ENCODE data around the gene USF2.
"Not testable (repeated sequence)": the region's sequence is repeated elsewhere in the genome, so short reads cannot be mapped to it uniquely, and the experiment has no call there.

The USF2 gene, protein sequence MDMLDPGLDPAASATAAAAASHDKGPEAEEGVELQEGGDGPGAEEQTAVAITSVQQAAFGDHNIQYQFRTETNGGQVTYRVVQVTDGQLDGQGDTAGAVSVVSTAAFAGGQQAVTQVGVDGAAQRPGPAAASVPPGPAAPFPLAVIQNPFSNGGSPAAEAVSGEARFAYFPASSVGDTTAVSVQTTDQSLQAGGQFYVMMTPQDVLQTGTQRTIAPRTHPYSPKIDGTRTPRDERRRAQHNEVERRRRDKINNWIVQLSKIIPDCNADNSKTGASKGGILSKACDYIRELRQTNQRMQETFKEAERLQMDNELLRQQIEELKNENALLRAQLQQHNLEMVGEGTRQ

DNA sequence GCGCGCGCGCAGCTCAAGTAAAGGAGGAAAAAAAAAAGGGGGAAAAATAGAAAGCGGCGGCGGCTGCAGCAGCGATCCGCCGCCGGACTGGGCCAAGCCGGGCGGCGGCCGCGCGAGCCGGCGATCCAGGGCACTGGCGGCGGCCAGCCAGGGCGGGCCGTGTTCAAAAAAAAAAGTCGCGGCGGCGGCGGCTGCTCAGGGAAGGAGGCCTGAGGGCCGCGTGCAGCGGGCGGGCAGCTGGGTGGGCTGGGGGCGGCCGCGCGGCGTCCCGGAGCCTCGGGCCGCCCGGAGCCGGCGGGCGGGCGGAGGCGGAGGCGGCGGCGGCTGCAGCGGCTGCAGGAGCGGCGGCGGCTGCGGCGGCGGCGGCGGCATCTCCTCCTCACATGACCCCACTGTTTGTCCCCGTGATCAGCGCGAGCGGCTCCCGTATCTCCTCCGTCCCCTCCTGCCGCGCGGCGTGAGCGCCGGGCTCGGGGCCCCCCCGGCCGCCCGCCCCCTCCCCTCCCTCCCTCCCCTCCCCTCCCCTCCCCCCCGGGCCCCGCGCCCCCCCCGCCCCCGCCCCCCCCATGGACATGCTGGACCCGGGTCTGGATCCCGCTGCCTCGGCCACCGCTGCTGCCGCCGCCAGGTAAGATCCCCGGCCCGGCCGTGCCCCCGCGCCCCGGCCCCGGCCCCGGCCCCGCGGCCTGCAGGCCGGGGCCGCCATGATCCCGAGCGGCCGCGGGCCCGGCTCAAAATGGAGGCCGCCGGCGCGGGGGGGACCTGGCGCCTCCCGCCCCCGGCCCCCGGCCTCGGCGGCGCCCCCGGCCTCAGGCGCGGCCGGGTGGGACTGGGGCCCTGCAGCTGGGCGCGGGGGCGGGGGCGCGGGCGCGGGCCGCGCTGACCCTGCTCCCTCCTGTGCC is at the start of gene USF2:
Gene USF2 (plus strand): TSS at position 427 of the 902 bp plus-strand sequence. CDS start 140 bp downstream, at position 567.
- peak; percentile 80 for DNase-seq (ENCODE audit: low spot score)

DNA sequence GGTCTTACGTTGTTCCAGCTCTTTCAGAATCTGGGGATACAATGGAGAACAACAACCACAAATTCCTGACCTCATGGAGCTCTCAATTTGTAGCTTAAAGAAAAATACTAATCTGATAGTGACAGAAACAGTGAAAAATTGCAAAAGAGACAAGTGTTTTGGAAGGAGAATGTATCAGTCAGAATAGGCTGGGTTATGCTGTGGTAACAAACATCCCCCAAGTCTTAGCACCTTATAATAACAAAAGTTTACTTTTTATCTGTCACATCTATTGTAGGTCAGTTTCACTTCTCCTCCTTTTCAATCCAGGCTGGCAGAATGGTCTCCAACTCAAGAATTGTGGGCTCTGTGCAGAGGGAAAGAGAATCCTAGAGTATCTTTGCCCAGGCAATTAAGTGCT is 49.8 kb upstream of the USF2 start:
- no peak for DNase-seq (ENCODE audit: low spot score)

DNA sequence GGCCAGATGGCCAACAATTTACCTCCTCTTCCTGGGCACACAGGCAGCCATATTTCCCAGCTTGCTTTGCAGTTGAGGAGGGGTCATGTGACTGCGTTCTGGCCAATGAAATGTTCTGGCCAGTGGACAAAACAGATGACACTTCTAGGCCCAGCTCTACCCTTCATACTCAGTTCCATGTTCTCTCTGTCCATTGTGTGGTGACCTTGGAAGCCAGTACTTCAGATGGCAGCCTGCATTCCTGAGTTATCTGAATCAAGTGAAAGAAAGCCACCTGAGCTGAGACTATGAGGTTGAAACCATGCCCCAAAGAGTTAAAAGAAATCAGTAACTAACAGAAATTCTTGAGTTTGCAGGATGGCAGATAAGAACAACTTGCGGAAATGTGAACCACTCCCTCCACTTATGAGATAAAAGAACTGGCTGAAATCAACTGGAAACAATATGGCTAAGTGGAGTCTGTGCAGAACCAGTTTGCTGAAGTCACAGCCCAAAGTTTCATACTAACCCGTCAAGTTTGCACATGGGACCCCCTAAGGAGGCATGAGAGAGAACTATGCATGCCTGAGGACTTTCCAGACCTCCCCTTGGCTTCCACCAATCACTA is 48.3 kb upstream of the USF2 start:
- no peak for DNase-seq (ENCODE audit: low spot score)

DNA sequence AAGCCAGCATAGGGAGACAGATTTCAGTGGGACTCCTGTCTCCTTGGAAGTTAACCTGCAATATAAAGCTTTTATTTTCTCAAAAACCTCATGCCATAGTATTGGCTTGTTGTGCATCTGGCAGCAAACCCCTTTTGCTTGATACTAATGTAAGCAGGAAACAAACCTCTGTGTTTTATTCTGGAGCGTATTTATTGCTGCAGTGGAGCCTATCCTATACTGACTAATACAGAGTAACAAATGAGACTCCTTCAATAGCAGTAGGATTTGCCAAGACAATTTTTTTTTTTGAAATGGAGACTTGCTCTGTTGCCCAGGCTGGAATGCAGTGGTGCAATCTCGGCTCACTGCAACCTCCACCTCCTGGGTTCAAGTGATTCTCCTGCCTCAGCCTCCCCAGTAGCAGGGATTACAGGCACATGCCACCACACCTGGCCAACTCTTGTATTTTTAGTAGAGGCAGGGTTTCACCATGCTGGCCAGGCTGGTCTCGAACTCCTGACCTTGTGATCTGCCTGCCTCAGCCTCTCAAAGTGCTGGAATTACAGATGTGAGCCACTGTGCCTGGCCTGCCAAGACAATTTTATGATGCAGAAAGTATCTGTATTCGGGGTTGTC is 47.7 kb upstream of the USF2 start:
- DNase-seq (ENCODE audit: low spot score), result not testable (repeated sequence)

DNA sequence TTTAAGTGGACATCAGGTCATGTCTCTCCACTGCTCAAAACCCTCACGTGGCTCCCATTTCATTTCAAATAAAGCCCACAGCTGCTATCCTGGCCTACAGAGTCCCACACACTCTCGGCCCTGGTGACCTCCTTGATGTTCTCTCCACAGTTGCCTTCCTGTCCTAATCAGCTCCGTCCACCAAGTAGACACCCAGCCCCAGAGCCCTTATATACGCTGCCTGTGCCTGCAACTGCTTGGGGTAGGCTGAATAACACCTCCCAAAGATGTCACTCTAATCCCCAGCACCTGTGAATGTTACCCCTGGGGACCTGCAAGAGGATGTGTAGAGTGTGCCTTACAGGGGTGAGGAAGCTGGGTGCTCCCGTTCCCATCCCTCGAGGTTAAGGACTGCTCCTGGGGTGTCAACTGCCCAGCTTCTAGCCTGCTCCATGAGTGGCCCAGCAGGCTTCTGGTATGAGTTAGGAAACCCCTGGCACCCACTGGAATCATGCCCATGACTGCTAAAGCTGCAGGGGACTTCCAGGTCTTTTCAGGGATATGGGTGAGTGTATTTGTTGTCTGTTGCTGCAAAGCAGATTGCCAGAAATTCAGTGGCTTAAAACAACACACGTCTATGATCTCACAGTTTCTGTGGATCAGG is 46.3 kb upstream of the USF2 start:
- DNase-seq (ENCODE audit: low spot score), result no peak

DNA sequence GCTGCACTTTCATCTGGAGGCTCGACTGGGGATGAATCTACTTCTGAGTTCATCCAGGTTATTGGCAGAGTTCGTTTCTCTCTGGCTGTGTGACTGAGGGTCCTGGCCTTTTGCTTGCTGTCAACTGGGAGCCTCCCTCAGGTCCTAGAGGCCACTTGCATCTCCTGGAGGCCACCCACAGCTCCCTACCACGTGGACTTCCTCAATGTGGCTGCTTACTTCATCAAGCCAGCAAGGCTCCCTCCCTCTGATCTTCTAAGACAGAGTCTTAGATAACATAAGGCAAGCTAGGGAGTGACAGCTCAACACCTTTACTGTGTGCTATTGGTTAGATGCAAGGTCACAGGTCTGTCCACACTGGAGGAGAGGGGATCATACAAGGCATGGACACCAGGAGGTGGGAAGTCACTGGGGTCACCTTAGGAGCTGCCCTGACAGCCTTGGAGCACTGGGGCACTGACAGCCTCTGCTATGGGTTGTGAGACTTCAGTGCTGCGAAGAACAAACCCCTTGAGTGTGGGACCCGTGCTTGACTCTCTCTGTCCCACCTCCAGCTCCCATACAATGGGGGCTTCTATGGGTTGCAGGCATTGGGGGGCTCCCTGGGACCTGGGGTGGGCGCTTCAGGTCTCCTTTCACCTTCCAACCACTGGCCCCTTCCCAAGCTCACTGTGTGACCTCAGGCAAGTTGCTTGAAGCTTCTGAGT is 45.5 kb upstream of the USF2 start:
- no peak for DNase-seq (ENCODE audit: low spot score)

DNA sequence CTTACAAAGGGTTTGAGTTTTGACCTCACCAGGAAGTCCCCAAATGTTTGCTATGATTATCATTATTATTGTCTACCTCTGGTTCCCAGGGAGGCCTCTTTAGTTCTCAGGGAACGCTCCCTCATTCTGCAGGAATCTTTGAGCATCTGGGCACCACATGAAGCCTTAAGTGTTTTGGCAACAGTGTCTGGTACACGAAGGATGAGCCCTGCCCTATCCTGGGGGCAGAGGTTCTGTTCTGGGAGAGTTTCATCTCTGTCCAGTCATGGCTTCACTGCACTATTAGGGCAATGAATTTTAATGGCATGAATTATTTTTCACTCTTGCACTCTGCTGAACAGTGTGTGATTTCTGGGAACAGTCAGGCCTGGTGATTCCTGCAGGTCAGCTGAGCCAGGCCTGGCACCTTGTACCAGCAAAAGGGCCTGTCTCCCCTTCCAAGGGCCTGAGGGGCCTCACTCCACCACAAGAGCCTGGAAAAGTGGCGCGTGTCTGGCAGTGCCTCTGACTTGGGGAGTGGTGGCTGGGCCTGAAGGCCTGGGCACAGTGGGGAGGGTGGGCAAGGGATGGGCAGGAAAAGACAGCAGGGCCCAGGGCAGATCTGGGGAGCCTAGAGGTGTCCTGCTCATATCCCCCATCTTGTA is 44.8 kb upstream of the USF2 start:
- DNase-seq (ENCODE audit: low spot score), result no peak

DNA sequence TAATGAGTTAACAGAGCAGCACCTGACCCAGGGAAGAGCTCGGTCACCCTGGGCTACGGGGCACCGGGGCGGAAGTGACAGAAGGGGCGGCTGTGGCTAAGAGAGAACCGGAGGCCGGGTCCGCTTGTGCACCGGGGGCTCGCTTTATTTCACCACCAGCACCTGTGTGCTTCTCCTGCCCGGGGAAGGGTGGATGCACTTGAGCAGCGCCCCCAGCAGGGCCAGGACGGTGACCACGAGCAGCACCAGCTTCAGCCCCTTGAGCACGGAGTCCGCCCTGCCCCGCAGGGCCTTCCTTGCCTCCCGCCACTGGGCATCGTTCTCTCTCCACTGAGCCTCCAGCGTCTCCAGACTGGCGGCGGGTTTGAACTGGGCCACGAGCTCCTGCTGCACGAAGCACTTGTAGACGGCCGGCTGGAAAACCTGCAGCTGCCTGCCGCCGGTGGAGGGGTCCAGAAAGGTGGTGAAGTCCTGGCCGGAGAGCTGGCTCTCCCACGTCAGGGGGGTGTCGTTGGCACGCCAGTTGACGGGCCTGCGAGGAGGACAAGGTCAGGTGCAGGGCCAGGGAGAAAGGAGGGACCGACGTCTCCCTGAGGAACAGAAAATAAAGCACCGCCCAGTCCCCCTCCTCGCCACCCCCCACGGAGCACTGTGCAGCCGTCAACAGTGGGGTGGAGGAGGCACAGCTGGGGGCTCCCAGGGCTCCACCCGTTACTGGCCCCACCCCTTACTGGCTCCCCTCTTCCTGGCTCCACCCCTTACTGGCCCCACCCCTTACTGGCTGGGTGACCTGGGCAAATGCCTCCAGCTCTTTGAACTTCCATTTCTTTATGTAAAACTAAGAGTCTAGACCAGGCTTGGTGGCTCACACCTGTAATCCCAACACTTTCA is 43.8 kb upstream of the USF2 start:
- DNase-seq (ENCODE audit: low spot score), result no peak

DNA sequence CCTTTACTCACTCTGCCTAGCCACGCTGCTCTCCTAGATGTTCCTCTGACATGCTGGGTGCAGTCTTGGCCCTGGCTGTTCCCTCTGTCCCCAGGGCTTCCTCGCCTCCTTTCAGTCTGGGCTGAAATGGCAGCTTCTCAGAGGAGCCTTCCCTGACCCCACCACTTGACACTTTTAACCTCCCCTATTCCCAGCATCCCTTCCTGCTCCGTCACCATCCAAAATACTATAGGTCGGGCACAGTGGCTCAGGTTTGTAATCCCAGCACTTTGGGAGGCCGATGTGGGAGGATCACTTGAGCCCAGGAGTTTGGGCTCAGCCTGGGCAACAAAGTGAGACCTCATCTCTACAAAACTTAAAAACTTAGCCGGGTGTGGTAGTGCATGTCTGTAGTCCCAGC is 42.8 kb upstream of the USF2 start:
- DNase-seq (ENCODE audit: low spot score), result no peak

DNA sequence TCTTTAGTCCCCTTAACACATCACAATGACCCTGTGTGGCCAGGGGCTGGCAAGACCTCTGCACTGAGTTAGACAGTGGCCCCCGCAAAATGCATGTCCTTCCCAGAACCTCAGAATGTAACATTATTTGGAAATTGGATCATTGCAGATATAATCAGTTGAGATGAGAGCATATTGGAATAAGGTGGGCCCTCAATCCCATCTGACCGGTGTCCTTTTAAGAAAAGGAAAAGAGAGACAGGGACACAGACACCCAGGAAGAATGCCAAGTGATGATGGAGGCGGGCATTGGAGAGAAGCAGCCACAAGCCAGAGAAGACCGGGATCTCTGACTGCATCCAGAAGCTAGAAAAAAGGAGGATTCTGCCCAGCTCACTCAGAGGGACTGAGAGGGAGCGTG is 42.0 kb upstream of the USF2 start:
- DNase-seq (ENCODE audit: low spot score), result no peak

DNA sequence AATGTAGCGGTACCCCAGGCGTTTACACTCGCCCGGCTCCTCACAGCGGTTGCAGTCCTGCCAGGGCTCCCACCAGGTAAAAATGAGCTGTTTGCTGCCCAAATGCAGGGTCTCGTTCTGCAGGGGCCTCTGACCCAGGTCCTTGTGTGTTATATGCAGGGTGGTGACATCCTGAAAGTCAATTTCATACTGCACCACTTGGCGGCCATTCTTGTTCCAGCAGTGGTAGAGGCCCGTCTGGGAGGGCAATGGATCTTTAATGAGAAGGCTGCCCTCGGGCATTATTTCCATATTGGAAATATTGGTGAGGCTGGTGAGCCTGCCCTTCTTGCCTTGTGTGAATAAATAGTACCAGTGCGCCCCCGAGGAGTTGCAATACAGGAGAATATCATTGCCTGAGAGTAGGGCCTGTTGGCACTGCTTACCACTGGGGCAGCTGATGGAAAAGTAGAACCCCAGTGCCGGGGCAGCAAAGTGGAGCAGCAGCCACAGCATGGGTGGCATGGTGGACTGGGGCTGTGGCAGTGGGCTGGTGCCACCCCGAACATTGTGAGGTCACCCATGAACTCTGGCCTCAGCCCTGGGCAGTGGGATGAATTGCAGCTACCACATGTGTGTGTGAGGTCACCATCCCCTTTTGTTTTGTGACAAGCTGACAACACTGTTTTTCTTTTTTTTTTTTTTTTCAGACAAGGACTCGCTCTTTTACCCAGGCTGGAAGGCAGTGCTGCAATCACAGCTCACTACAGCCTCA is 40.4 kb upstream of the USF2 start, which contains the start of gene FAM187B:
Gene FAM187B (minus strand): TSS at position 563 of the 754 bp plus-strand sequence. CDS start 59 bp downstream, at position 504.
- DNase-seq (ENCODE audit: low spot score), result no peak

DNA sequence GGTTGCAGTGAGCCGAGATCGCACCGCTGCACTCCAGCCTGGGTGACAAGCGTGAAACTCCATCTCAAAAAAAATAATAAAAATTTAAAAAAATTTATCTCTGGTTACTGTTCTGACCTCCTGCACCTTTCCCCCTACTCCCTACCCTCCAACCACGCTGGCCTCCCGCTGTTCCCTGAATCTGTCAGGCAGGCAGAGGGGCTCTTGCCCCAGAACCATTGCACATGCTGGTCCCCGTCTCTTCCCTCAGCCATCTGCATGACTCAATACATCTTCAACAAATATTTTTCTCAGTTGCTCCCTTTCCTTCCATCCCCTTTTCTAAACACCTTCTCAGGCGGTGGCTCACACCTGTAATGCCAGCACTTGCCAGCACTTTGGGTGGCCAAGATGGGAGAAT is 39.2 kb upstream of the USF2 start:
- no peak for DNase-seq (ENCODE audit: low spot score)

DNA sequence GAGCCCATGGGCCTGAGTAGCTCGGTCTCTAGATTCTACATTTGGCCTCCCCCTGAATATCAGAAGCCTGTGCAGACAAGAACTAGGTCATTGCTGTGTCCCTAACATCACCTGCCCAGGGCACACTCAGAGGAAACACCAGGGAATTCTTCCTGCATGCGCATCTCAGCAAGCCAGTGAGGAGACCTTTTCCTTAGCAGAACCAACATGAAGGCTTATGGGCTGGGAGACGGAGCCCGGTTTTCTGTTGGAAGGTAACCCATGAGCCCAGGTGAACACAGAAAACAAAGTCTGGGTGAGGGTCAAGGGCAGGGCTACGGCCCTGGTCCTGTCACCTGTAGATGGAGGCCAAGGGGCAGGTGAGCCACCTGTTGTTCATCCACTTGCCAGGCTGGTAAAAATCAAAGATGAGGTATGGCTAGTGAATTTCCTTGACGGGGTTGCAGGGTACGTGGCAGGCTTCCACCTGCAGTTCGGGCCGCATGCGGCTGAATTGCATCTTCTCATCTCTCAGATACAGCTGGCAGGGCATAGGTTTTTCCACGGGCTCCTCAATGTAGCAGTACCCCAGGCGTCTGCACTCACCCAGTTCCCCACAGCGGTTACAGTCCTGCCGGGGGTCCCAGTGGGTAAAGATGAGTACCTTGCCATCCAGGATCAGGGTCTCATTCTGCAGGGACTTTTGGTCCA is 36.7 kb upstream of the USF2 start:
- DNase-seq (ENCODE audit: low spot score), result no peak

DNA sequence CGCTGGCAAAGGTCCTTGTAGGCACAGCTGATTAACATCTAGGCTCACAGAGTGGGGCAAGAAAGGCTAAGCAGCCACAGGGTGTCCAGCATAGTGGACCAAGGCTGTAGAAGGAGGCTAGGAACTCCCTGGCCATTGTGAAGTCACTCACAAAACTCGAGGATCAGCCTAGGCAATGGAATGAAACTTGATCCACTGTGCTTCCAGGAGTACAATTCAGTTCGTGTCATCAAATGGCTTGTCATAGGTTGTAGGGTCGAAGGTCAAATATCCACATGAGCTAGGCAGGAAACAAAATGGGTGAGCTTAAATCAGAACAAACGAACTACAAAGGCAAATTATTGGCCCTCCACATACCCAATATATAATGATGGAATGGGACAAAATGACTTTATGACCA is 35.9 kb upstream of the USF2 start:
- no peak for DNase-seq (ENCODE audit: low spot score)

DNA sequence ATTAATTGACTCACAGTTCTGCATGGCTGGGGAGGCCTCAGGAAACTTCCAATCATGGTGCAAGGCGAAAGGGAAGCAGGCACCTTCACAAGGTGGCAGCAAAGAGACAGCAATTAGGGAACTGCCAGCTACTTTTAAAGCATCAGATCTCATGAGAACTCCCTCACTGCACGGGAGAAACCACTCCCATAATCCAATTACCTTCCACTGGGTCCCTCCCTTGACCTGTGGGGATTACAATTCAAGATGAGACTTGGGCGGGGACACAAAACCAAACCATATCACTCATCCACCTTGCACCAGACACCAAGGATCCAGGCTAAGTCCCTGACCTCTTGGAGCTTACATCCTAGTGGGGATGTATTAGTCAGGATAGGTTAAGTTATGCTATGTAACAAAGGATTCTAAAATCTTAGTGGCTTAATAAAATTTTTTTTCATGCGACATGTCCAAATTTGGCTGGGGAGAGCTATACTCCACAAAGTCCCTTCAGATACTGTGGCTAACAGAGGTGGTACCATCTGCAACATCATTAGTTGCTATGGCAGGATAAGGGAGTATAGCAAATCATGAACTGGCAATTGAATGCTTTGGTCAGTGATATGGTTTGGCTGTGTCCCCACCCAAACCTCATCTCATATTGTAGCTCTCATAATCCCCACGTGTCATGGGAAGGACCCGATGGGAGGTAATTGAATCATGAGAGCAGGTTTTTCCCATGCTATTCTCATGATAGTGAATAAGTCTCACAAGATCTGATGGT is 31.9 kb upstream of the USF2 start:
- no peak for DNase-seq (ENCODE audit: low spot score)

DNA sequence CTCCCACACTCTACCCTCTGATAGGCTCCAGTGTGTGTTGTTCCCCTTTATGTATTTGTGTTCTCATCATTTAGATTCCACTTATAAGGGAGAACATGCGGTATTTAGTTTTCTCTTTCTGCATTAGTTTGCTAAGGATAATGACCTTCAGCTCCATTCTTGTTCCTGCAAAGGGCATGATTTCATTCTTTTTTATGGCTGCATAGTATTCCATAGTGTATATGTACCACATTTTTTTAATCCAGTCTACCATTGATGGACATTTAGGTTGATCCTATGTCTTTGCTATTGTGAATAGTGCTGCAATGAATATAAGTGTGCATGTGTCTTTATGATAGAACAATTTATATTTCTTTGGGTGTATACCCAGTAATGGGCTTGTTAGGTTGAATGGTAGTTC is 29.2 kb upstream of the USF2 start:
- DNase-seq (ENCODE audit: low spot score), result not testable (repeated sequence)

DNA sequence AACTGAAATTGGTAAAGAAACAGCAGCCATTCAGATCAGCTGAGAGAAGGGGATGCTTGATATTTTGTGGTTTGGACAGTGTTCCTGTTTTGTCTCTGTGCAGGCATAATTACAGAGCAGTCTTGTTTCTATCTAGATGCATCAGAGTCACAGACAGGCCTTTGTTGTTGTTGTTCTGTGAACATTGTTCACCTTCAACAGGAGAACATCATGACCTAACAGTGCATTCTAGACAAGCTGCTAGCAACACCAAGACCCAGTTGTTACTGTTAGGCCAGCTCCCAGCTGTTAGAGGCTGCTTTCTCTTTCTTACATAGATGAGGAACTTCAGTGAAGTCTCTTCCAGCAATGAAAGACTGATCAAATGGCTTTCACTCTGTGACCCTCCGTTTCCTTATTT is 28.4 kb upstream of the USF2 start:
- no peak for DNase-seq (ENCODE audit: low spot score)
